ENCODE measurements around the gene NFATC2. TPM values are rescaled to one million over a fixed set of nuclear protein-coding genes. Genes with fewer than 3 reads are reported as not detected.
A peak's percentile ranks its signal among the peaks of the same experiment; 100 is the strongest.

NFATC2 gene
- total RNA-seq, 1 donor from 2014 or later, result 7.6 TPM

- H3K9me3 ChIP-seq, result no peaks in the 10 kb centered on the region
- no peak overlapping the region for H3K4me3 ChIP-seq
- TF ChIP-seq, protein P1, sequence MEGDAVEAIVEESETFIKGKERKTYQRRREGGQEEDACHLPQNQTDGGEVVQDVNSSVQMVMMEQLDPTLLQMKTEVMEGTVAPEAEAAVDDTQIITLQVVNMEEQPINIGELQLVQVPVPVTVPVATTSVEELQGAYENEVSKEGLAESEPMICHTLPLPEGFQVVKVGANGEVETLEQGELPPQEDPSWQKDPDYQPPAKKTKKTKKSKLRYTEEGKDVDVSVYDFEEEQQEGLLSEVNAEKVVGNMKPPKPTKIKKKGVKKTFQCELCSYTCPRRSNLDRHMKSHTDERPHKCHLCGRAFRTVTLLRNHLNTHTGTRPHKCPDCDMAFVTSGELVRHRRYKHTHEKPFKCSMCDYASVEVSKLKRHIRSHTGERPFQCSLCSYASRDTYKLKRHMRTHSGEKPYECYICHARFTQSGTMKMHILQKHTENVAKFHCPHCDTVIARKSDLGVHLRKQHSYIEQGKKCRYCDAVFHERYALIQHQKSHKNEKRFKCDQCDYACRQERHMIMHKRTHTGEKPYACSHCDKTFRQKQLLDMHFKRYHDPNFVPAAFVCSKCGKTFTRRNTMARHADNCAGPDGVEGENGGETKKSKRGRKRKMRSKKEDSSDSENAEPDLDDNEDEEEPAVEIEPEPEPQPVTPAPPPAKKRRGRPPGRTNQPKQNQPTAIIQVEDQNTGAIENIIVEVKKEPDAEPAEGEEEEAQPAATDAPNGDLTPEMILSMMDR (IDR thresholded peaks at IDR 0.05), result no peak
- H3K4me1 ChIP-seq, result peaks cover 3% of the 10 kb centered on the region
- DNase-seq, result peak; percentile 39
- no peaks in the 10 kb centered on the region for H3K36me3 ChIP-seq
- ATAC-seq, result no peak
- H3K27me3 ChIP-seq, result no peaks in the 10 kb centered on the region
- intact Hi-C loops (cut with DNase I), result no loop called here
- H3K27ac ChIP-seq, result no peak overlapping the region
Observed at GRCh38 chr20:51380401-51381385, 161.8 kb downstream of the NFATC2 start.

DNA sequence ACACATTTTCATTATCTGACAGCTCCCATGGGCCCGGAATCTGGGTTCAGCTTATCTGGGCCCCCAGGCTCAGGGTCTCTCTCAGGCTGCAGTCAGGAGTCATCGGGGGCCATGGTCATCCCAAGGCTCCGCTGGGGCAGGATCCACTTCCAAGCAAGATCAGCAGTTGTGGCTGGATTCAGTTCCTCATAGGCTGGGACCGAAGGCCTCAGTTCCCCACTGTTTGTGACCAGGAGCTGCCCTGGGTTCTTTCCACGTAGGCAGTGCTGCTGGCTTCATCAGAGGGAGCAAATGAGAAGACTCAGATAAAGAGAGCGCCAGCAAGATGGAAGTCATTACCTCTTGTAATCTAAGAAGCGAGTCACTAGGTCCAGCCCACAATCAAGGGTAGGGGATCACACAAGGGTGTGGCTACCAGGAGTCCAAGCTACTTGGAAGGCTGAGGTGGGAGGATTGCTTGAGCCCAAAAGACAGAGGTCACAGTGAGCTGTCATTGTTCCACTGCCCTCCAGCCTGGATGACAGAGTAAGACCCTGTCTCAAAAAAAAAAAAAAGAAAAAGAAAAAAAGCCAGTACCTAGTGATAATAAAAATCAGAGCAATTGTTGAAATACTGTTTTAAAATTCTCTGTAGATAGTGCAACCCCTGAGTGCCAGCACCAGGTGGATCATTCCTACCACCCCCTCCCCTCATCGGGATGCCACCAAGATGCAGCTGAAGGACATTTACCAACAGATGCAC, 162.7 kb downstream of the NFATC2 start:
- Histone ChIP-seq H3K27ac (no peak overlapping the region), H3K36me3 (no peaks in the 10 kb centered on the region), H3K4me1 (peaks cover 3% of the 10 kb centered on the region), H3K27me3 (no peaks in the 10 kb centered on the region), H3K4me3 (no peak overlapping the region), H3K9me3 (no peaks in the 10 kb centered on the region)
- TF ChIP-seq, protein P1 (IDR thresholded peaks at IDR 0.05), result no peak
- ATAC-seq (no peak), DNase-seq (peak; percentile 18)
- intact Hi-C loops (cut with DNase I), result loop anchor here (10.0 kb wide), 1 partner anchor 215 kb away; no protein-coding TSS in a partner anchor

GRCh38 chr20:51378171-51378928, 164.2 kb downstream of the NFATC2 start:
- ATAC-seq (no peak), DNase-seq (peak; percentile 48)
- no peaks in the 10 kb centered on the region for H3K36me3 ChIP-seq
- TF ChIP-seq, protein P1 (IDR thresholded peaks at IDR 0.05), result no peak
- peaks cover 11% of the 10 kb centered on the region for H3K4me1 ChIP-seq
- no peak overlapping the region for H3K4me3 ChIP-seq
- H3K9me3 ChIP-seq, result no peaks in the 10 kb centered on the region
- intact Hi-C loops (cut with DNase I), result loop anchor here (10.0 kb wide), 1 partner anchor 216 kb away; no protein-coding TSS in a partner anchor
- no peaks in the 10 kb centered on the region for H3K27me3 ChIP-seq
- no peak overlapping the region for H3K27ac ChIP-seq

- H3K27ac ChIP-seq, result no peak overlapping the region
- no peaks in the 10 kb centered on the region for H3K9me3 ChIP-seq
- H3K36me3 ChIP-seq, result no peaks in the 10 kb centered on the region
- TF ChIP-seq, protein P1 (IDR thresholded peaks at IDR 0.05), result no peak
- ATAC-seq (no peak), DNase-seq (peak; percentile 26)
- H3K27me3 ChIP-seq, result no peaks in the 10 kb centered on the region
- no peak overlapping the region for H3K4me3 ChIP-seq
- intact Hi-C loops (cut with DNase I), result loop anchor here (10.0 kb wide), 1 partner anchor 218 kb away; no protein-coding TSS in a partner anchor
- peaks cover 7% of the 10 kb centered on the region for H3K4me1 ChIP-seq
Observed at GRCh38 chr20:51377132-51377531, 165.4 kb downstream of the NFATC2 start.

DNA sequence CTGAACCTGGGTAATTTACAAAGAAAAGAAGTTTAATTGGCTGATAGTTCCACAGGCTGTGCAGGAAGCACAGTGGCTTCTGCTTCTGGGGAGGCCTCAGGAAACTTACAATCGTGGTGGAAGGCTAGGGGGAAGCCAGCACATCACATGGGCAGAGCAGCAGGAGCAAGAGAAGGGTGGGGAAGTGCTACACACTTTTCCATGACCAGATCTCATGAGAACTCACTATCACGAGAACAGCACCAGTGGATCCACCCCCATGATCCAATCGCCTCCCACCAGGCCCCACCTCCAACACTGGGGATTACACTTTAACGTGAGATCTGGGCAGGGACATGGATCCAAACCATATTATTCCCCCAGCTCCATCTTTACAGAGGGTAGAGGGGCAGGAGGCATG, 166.4 kb downstream of the NFATC2 start:
- DNase-seq, result no peak
- no peak overlapping the region for H3K4me3 ChIP-seq
- intact Hi-C loops (cut with DNase I), result loop anchor here (10.0 kb wide), 1 partner anchor 219 kb away; no protein-coding TSS in a partner anchor
- H3K27me3 ChIP-seq, result no peaks in the 10 kb centered on the region
- ATAC-seq, result no peak
- no peaks in the 10 kb centered on the region for H3K9me3 ChIP-seq
- H3K27ac ChIP-seq, result no peak overlapping the region
- H3K36me3 ChIP-seq, result no peaks in the 10 kb centered on the region
- H3K4me1 ChIP-seq, result peaks cover 7% of the 10 kb centered on the region
- TF ChIP-seq, protein P1 (IDR thresholded peaks at IDR 0.05), result no peak

All from upper lobe of right lung (tissue), 1 donor.